Measurements from ENCODE around the gene CEBPB. TPM values are rescaled to one million over a fixed set of nuclear protein-coding genes. Genes with fewer than 3 reads are reported as not detected.

The CEBPB gene
- total RNA-seq, 2 donors from 2014 or later, result 32.0 to 34.0 TPM

DNA sequence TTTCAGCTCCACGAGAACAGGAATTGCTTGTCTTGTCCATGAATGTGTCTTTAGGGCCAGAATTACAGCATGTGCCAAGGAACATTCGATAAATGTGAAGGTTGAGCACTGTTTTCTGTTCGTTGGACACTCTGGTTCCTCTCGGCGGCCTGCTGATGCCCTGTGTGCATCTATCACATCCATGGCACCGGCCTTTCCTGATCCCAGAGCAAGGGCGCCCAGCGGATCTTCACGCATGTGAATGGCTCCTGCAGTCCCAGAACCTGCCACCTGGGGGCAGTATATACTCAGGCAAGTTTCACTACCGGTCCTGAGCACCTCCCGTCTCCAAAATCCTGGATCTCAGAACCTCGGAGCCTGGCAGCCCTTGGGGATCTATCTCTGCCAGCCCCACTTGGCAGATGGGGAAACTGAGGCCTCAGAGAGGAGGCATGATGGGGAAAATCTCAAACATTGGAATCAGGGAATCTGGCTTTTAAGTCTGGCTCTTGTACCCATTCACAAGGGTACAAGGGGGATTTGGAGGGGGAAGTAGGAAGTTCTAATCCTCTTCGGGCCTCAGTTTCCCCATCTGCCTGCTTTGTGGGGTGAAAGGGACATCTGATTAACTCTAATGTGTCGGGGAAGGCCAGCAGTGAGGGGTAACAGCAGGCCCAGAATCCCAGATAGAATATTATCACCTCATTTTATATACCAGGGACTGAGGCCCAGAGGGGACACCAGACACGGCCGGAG is 4.3 kb upstream of the CEBPB start:
- Histone ChIP-seq H3K27me3 (no peaks in the 10 kb centered on the region), H3K4me1 (no peaks in the 10 kb centered on the region), H3K27ac (no peak overlapping the region), H3K4me3 (no peak overlapping the region), H3K36me3 (no peaks in the 10 kb centered on the region), H3K9me3 (no peaks in the 10 kb centered on the region), H3K9ac (ENCODE audit: low read depth in 2 of 2, low read length in 2 of 2) (no peak overlapping the region)
- TF ChIP-seq CTCF (IDR thresholded peaks at IDR 0.05), result peak; percentile 98
- DNase-seq, result peak; percentile 98
- intact Hi-C loops (cut with DNase I), result loop anchor here (2.0 to 10.0 kb wide), 3 partner anchors 274 to 548 kb away; partner anchors contain the start of gene PARD6B

GRCh38 chr20:50186987-50187402 is 3.6 kb upstream of the CEBPB start:
- Histone ChIP-seq H3K36me3 (no peaks in the 10 kb centered on the region), H3K27ac (no peak overlapping the region), H3K4me1 (no peaks in the 10 kb centered on the region), H3K9ac (ENCODE audit: low read depth in 2 of 2, low read length in 2 of 2) (no peak overlapping the region), H3K4me3 (no peak overlapping the region), H3K27me3 (no peaks in the 10 kb centered on the region), H3K9me3 (no peaks in the 10 kb centered on the region)
- no peak for DNase-seq
- intact Hi-C loops (cut with DNase I), result loop anchor here (2.0 to 10.0 kb wide), 3 partner anchors 274 to 548 kb away; partner anchors contain the start of gene PARD6B
- no peak for TF ChIP-seq CTCF (IDR thresholded peaks at IDR 0.05)

- DNase-seq, result peak; percentile 66
- Histone ChIP-seq H3K9me3 (no peaks in the 10 kb centered on the region), H3K9ac (ENCODE audit: low read depth in 2 of 2, low read length in 2 of 2) (no peak overlapping the region), H3K36me3 (no peaks in the 10 kb centered on the region), H3K27me3 (no peaks in the 10 kb centered on the region), H3K27ac (no peak overlapping the region), H3K4me3 (no peak overlapping the region), H3K4me1 (no peaks in the 10 kb centered on the region)
- intact Hi-C loops (cut with DNase I), result loop anchor here (2.0 to 10.0 kb wide), 3 partner anchors 273 to 547 kb away; partner anchors contain the start of gene PARD6B
- no peak for TF ChIP-seq CTCF (IDR thresholded peaks at IDR 0.05)
Measured at GRCh38 chr20:50187403-50188051, 3.1 kb upstream of the CEBPB start.

DNA sequence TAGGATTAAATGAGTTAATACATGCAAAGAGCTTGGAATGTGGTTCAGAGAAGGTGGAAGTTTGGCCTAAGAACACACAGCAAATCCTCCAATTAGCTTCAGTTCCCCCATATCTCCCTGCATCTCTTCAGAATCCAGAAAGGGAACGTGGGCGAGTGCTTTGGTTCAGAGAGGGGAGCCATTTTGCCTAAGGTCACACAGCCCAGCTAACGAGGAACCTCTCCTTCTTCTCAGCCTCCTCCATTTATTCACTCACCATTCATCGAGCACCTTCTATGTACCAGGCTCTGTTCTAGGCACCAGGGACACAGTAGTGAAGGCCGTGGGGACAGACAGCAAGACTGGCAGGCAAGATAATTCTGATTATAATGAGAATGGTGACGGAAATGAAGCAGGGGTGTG is 2.3 kb upstream of the CEBPB start:
- DNase-seq, result no peak
- no peaks in the 10 kb centered on the region for H3K4me1 ChIP-seq
- H3K9ac ChIP-seq (ENCODE audit: low read depth in 2 of 2, low read length in 2 of 2), result no peak overlapping the region
- no peaks in the 10 kb centered on the region for H3K27me3 ChIP-seq
- TF ChIP-seq CTCF (IDR thresholded peaks at IDR 0.05), result no peak
- no peaks in the 10 kb centered on the region for H3K9me3 ChIP-seq
- no peaks in the 10 kb centered on the region for H3K36me3 ChIP-seq
- no peak overlapping the region for H3K27ac ChIP-seq
- no peak overlapping the region for H3K4me3 ChIP-seq
- intact Hi-C loops (cut with DNase I), result loop anchor here (5.0 to 10.0 kb wide), 2 partner anchors 389 to 547 kb away; partner anchors contain the start of gene PARD6B

DNA sequence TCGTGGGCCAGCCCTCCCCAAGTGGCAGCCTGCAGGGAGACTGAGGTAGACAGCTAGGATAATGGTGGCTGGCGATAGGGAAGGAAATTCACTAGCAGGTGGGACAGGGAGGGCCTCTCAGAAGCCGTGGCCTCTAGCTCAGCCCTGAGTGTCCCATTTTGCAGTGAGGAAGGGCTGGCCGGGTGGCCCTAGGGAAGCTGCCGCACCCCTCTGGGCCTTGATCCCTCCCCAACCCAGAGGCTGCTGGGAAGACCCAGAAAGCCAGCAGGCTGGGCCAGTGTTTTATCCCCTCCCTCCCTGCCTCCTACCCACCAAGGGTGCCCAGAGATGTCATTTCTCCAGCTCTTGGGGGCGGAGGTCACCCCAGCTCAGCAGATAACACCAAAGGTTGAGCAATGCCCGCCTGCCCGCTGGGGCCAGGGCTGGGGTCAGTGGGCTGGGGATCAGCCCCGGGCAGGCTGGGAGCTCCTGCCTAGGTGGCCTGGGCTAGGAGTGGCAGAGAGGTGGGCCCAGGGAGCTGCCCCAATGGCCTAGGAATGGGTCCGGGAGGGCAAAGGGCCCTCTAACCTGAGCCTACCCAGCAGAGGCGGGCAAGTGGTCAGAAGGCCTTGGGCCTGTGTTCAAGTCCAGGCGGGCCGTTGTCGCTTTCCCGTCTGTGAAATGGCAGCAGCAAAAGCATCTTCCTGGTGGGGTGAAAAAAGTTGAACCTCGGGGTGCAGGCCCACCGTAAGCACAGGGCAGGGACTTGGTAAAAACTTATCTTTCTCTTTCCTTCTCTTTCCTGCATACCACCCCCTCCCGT is 1.6 kb upstream of the CEBPB start:
- intact Hi-C loops (cut with DNase I), result loop anchor here (5.0 to 10.0 kb wide), 2 partner anchors 388 to 546 kb away; partner anchors contain the start of gene PARD6B
- no peak overlapping the region for H3K4me3 ChIP-seq

More for the DNA sequence above, 1.6 kb upstream of the CEBPB start:
- Histone ChIP-seq H3K36me3 (no peaks in the 10 kb centered on the region), H3K9ac (ENCODE audit: low read depth in 2 of 2, low read length in 2 of 2) (no peak overlapping the region), H3K4me1 (no peaks in the 10 kb centered on the region), H3K27ac (no peak overlapping the region), H3K27me3 (no peaks in the 10 kb centered on the region), H3K9me3 (no peaks in the 10 kb centered on the region)
- DNase-seq, result no peak
- no peak for TF ChIP-seq CTCF (IDR thresholded peaks at IDR 0.05)
